ENCODE data around the gene C6orf47.

GRCh38 chr6:31610968-31611367 lies 49.6 kb downstream of the C6orf47 start:
- TF ChIP-seq, protein P1, sequence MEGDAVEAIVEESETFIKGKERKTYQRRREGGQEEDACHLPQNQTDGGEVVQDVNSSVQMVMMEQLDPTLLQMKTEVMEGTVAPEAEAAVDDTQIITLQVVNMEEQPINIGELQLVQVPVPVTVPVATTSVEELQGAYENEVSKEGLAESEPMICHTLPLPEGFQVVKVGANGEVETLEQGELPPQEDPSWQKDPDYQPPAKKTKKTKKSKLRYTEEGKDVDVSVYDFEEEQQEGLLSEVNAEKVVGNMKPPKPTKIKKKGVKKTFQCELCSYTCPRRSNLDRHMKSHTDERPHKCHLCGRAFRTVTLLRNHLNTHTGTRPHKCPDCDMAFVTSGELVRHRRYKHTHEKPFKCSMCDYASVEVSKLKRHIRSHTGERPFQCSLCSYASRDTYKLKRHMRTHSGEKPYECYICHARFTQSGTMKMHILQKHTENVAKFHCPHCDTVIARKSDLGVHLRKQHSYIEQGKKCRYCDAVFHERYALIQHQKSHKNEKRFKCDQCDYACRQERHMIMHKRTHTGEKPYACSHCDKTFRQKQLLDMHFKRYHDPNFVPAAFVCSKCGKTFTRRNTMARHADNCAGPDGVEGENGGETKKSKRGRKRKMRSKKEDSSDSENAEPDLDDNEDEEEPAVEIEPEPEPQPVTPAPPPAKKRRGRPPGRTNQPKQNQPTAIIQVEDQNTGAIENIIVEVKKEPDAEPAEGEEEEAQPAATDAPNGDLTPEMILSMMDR (IDR thresholded peaks at IDR 0.05): no peak
- TF ChIP-seq POLR2A (IDR thresholded peaks at IDR 0.05): no peak

Measured in uterus (tissue), 2 donors.